ENCODE data around the gene KIAA1217. TPM values are rescaled to one million over a fixed set of nuclear protein-coding genes. Genes with fewer than 3 reads are reported as not detected.
"Not testable (repeated sequence)": the region's sequence is repeated elsewhere in the genome, so short reads cannot be mapped to it uniquely, and the experiment has no call there.

Gene KIAA1217
- total RNA-seq, 4 donors from 2014 or later, result 10.1 to 15.9 (median 12.5) TPM

- Histone ChIP-seq H3K27me3 (no peaks in the 10 kb centered on the region), H3K4me3 (no peak overlapping the region), H3K4me1 (peaks cover 34 to 37% (median 34%) of the 10 kb centered on the region in 4 donors), H3K36me3 (no peaks in the 10 kb centered on the region), H3K9me3 (no peaks in the 10 kb centered on the region), H3K27ac (replicated peaks in 1 of 4) (peak overlapping the region; percentile 16 to 49 (median 35))
- TF ChIP-seq EP300 (IDR thresholded peaks at IDR 0.05) (no peak), CTCF (IDR thresholded peaks at IDR 0.05) (no peak), POLR2AphosphoS5 (IDR thresholded peaks at IDR 0.05) (no peak), POLR2A (IDR thresholded peaks at IDR 0.05; ENCODE audit: low read depth) (no peak)
- 66% methylated on average over 7 of the region's 7 CpGs for WGBS
- intact Hi-C loops (cut with DNase I), result no loop called here
- no peak for DNase-seq (ENCODE audit: extremely low spot score)
These were observed 135.9 kb downstream of the KIAA1217 start for GRCh38 chr10:24344695-24345463.

GRCh38 chr10:24346877-24347519 is 138.1 kb downstream of the KIAA1217 start:
- Histone ChIP-seq H3K4me1 (peaks cover 23 to 52% (median 33%) of the 10 kb centered on the region in 4 donors), H3K27me3 (no peaks in the 10 kb centered on the region), H3K36me3 (no peaks in the 10 kb centered on the region), H3K4me3 (no peak overlapping the region), H3K27ac (replicated peaks in 1 of 4) (no peak overlapping the region), H3K9me3 (no peaks in the 10 kb centered on the region)
- 66% methylated on average over 5 of the region's 5 CpGs for WGBS
- TF ChIP-seq POLR2A (IDR thresholded peaks at IDR 0.05; ENCODE audit: low read depth) (no peak), CTCF (IDR thresholded peaks at IDR 0.05) (no peak), EP300 (IDR thresholded peaks at IDR 0.05) (no peak), POLR2AphosphoS5 (IDR thresholded peaks at IDR 0.05) (no peak)
- no peak for DNase-seq (ENCODE audit: extremely low spot score)
- intact Hi-C loops (cut with DNase I), result no loop called here

GRCh38 chr10:24349379-24350001 is 140.6 kb downstream of the KIAA1217 start:
- Histone ChIP-seq H3K9me3 (no peaks in the 10 kb centered on the region), H3K4me3 (no peak overlapping the region), H3K36me3 (no peaks in the 10 kb centered on the region), H3K27ac (replicated peaks in 1 of 4) (peak overlapping the region in 2 of 4 donors; percentile 6 to 31), H3K27me3 (no peaks in the 10 kb centered on the region), H3K4me1 (peaks cover 11 to 40% (median 25%) of the 10 kb centered on the region in 4 donors)
- TF ChIP-seq POLR2A (IDR thresholded peaks at IDR 0.05; ENCODE audit: low read depth) (no peak), EP300 (IDR thresholded peaks at IDR 0.05) (no peak), CTCF (IDR thresholded peaks at IDR 0.05) (no peak), POLR2AphosphoS5 (IDR thresholded peaks at IDR 0.05) (no peak)
- DNase-seq (ENCODE audit: extremely low spot score), result no peak
- intact Hi-C loops (cut with DNase I), result no loop called here
- 48% methylated on average over 3 of the region's 3 CpGs for WGBS

- 64% methylated on average over 9 of the region's 9 CpGs for WGBS
These were observed 141.4 kb downstream of the KIAA1217 start for GRCh38 chr10:24350070-24350921.

GRCh38 chr10:24350922-24351225 is 141.9 kb downstream of the KIAA1217 start:
- H3K9me3 ChIP-seq; H3K36me3 ChIP-seq; intact Hi-C loops (cut with DNase I); H3K27ac ChIP-seq (replicated peaks in 1 of 4); H3K4me3 ChIP-seq; H3K27me3 ChIP-seq; DNase-seq (ENCODE audit: extremely low spot score): not testable (repeated sequence)
- peaks cover 0 to 28% (median 14%) of the 10 kb centered on the region in 4 donors for H3K4me1 ChIP-seq
- WGBS, result 97% methylated on average over 7 of the region's 7 CpGs

More at GRCh38 chr10:24350070-24350921, 141.4 kb downstream of the KIAA1217 start:
- intact Hi-C loops (cut with DNase I), result no loop called here
- Histone ChIP-seq H3K27ac (replicated peaks in 1 of 4) (peak overlapping the region in 1 of 4 donors; percentile 31), H3K4me3 (no peak overlapping the region), H3K36me3 (no peaks in the 10 kb centered on the region), H3K9me3 (no peaks in the 10 kb centered on the region), H3K27me3 (no peaks in the 10 kb centered on the region), H3K4me1 (peaks cover 3 to 32% (median 18%) of the 10 kb centered on the region in 4 donors)
- DNase-seq (ENCODE audit: extremely low spot score), result no peak
- no peak for TF ChIP-seq CTCF (IDR thresholded peaks at IDR 0.05)

Measured in esophagus muscularis mucosa (tissue), 4 donors.